Mesodermal cell (in vitro differentiated cells): ENCODE measurements around the gene GARNL3.

Source experiments
- H3K27ac ChIP-seq: 2 replicates; pipeline ENCODE4 v1.7.0; 2013; ENCODE audit warnings: mild to moderate bottlenecking, low read depth, low read length, moderate library complexity; ENCODE audit not compliant: severe bottlenecking
- H3K36me3 ChIP-seq: 2 replicates; pipeline ENCODE4 v1.7.1; 2013; ENCODE audit warnings: mild to moderate bottlenecking, low read length, moderate library complexity; ENCODE audit not compliant: control insufficient read depth, insufficient read depth
- H3K4me1 ChIP-seq: one replicate; pipeline ENCODE4 v1.7.1; 2013; ENCODE audit warnings: mild to moderate bottlenecking, low read length; ENCODE audit not compliant: insufficient read depth, control insufficient read depth, poor library complexity, severe bottlenecking
- H3K4me3 ChIP-seq: 2 replicates; pipeline ENCODE4 v1.7.0; 2013; ENCODE audit warnings: low read length, control low read depth, mild to moderate bottlenecking; ENCODE audit not compliant: insufficient read depth, poor library complexity, severe bottlenecking; ENCODE audit errors: extremely low read depth
- H3K9me3 ChIP-seq: 2 replicates; pipeline ENCODE4 v1.7.1; 2013; ENCODE audit warnings: mild to moderate bottlenecking, low read length, moderate library complexity; ENCODE audit not compliant: control insufficient read depth
- WGBS, 2 experiments: methylation state at CpG; one replicate each; pipeline ENCODE4 v1.1.5; 2013; ENCODE audit warnings: missing lambda C conversion rate in 2 of 2; ENCODE audit not compliant: insufficient coverage in 2 of 2; 5-methylcytosine and 5-hydroxymethylcytosine counted together

The GARNL3 gene

GRCh38 chr9:127293767-127294166 is 29.2 kb downstream of the GARNL3 start:
- H3K9me3 ChIP-seq, result no peaks in the 10 kb centered on the region
- no CpG with 5 or more reads among the region's 1 CpG for WGBS, 2 experiments
- H3K4me3 ChIP-seq, result no peak overlapping the region
- H3K27ac ChIP-seq, result no peak overlapping the region
- no peaks in the 10 kb centered on the region for H3K36me3 ChIP-seq
- no peaks in the 10 kb centered on the region for H3K4me1 ChIP-seq

GRCh38 chr9:127295005-127295404 is 30.4 kb downstream of the GARNL3 start:
- H3K4me3 ChIP-seq, result no peak overlapping the region
- H3K36me3 ChIP-seq, result no peaks in the 10 kb centered on the region
- WGBS, 2 experiments, result 80 to 92% methylated on average over 1 of the region's 1 CpG
- H3K9me3 ChIP-seq, result no peaks in the 10 kb centered on the region
- no peaks in the 10 kb centered on the region for H3K4me1 ChIP-seq
- no peak overlapping the region for H3K27ac ChIP-seq

DNA sequence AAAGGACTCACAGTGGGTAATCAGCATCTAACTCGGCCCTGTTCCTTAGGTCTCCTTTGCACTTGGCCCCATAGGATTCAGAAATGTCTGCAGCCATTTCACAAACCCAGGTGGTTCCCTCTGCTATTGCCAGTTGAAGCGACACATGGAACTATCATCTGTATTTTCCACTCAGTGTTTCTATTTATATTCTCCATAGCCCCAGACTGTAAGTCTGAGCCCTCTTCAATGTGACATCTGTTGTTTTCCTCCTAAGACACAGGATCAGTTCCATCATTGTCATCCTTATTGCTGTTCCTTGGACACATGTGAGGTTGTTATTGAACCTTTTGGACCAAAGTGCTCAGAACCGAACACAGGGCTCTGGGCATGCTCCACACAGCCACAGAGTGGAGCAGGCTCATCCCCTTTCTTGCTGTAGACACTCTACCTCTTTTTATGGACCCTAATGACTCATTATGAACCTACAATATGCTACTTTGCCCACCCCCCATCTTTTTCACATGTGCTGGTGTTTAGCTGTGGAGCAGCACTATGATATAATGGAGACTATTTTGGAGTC is 36.4 kb downstream of the GARNL3 start:
- no peaks in the 10 kb centered on the region for H3K9me3 ChIP-seq
- H3K27ac ChIP-seq, result no peak overlapping the region
- H3K36me3 ChIP-seq, result no peaks in the 10 kb centered on the region
- WGBS, 2 experiments, result 92 to 93% methylated on average over 3 of the region's 3 CpGs
- H3K4me3 ChIP-seq, result no peak overlapping the region
- no peaks in the 10 kb centered on the region for H3K4me1 ChIP-seq

DNA sequence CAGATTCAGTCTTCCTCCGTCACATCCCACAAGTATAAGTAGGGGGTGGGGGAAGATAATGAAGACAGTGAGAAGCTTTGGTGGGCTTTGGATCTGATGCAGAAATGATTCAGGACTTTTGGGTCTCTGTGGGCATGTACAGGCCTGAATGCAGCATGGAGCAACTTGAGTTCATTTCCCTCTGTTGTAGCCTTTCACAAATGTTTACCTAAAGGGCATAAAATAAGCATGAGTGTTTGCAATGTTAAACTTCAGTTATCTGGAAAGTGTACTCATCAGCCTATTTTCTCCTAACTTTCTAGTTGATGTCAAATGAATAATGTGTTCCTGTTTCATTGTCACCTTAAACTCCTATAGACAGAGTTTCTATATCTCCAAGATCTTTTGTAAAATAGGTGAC is 39.3 kb downstream of the GARNL3 start:
- WGBS, 2 experiments, result 100% methylated on average over 1 of the region's 1 CpG; no CpG with 5 or more reads in 1 of the 2 experiments
- H3K9me3 ChIP-seq, result no peaks in the 10 kb centered on the region
- H3K4me1 ChIP-seq, result no peaks in the 10 kb centered on the region
- no peak overlapping the region for H3K4me3 ChIP-seq
- H3K27ac ChIP-seq, result no peak overlapping the region
- H3K36me3 ChIP-seq, result no peaks in the 10 kb centered on the region

DNA sequence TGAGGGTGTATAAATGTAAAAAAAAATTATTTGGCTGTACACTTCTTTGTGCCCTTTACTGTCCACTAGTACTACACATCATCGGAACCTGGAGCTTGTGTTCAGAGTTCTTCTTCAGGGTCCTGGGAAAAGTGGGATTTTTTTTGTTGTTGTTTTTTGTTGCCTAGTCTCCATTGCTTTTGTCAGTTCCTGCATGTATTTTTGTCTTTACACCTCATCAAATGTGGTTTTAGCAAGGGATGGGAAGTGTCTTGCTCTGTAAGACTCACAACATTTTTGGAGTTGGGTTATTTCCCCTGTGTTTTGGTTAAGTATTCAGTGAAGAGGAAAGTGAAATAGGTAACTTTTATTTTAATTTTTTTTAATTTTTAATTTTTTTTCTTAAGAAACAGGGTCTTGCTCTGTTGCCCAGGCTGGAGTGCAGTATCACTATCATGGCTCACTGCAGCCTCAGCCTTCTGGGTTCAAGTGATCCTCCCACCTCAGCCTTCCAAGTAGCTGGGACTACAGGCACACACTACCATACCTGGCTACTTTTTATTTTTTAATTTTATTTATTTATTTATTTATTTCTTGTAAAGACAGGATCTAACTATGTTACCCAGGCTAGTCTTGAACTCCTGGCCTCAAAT is 40.7 kb downstream of the GARNL3 start:
- no peaks in the 10 kb centered on the region for H3K9me3 ChIP-seq
- H3K36me3 ChIP-seq, result no peaks in the 10 kb centered on the region
- WGBS, 2 experiments, result no CpG with 5 or more reads among the region's 1 CpG
- H3K4me3 ChIP-seq, result no peak overlapping the region
- no peaks in the 10 kb centered on the region for H3K4me1 ChIP-seq
- no peak overlapping the region for H3K27ac ChIP-seq

DNA sequence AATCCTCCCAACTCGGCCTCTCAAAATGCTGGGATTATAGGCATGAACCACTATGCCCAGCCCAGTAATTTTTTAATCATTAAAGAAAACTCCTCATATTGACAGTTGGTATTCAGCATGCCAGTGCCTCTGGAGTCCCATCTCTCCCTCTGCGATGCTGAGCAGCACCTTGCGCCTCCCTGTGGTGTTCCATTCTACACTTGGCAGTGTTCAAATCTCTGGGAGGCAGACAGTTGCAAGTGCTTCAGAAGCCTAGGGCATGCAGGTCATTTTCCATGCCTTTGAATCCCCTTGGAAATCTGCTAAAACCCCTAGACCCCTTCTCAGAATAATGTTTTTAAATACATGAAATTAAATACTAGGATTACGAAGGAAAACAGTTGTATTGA is 41.3 kb downstream of the GARNL3 start:
- no peaks in the 10 kb centered on the region for H3K4me1 ChIP-seq
- 71 to 86% methylated on average over 3 of the region's 4 CpGs for WGBS, 2 experiments
- no peaks in the 10 kb centered on the region for H3K36me3 ChIP-seq
- no peak overlapping the region for H3K4me3 ChIP-seq
- H3K27ac ChIP-seq, result no peak overlapping the region
- H3K9me3 ChIP-seq, result no peaks in the 10 kb centered on the region

DNA sequence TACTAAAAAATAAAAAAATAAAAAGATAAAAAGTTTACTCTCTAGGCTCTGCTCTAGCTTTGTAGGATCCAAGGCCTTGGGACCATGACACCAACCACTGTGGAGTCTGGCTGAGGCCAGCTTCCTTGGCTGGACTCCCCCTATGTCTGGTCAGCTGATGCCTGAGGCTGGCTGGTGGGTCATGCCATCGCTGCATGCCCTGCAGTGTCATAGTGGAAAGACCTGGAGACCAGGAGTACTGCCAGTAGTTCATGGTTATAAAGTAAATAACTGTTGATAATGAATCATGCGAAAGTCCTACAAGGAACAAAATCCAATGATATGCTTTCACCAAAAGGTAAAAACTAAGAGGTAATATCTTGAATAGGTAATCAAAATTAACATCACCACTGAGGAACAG is 43.2 kb downstream of the GARNL3 start:
- WGBS, 2 experiments, result 60 to 100% methylated on average over 1 of the region's 2 CpGs

DNA sequence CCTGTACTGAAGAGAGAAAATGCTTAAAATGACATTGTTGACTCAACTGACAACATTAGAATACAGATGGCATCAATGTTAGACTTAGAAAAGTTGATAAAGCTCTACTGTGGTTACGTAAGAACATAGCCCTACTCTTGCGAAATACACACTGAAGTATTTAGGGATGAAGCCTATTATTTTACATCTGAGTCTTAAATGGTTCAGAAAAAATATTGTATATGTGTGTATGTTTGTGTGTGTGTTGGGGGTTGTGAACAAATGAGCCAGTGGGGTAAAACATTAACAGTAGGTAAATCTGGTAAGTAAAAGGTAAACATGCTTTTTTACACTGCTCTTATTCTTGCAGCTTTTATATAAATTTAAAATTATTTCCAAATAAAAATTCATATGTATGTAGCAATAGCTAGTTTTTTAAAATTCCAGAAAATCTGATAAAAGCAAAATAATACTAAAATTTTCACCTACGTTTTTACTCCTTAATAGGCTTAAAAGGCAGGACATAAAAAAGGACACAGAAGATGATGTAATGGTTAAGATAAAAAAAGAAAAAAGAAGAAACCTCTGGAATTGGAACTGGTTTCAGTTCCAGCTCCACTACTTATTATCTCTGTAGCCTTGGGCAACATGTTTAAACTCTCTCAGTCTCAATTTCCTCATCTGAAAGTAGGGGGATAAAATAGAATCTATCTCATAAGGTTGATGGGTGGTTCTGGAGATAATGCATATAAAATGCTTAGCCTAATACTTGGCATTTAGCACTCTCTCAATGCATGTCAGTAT is 44.3 kb downstream of the GARNL3 start:
- peaks cover 3% of the 10 kb centered on the region for H3K36me3 ChIP-seq
- WGBS, 2 experiments, result 92% methylated on average over 2 of the region's 3 CpGs; no CpG with 5 or more reads in 1 of the 2 experiments
- H3K4me1 ChIP-seq, result no peaks in the 10 kb centered on the region
- H3K27ac ChIP-seq, result no peak overlapping the region
- no peak overlapping the region for H3K4me3 ChIP-seq
- no peaks in the 10 kb centered on the region for H3K9me3 ChIP-seq

More for the DNA sequence above, 43.2 kb downstream of the GARNL3 start:
- H3K36me3 ChIP-seq, result no peaks in the 10 kb centered on the region
- no peak overlapping the region for H3K27ac ChIP-seq
- H3K9me3 ChIP-seq, result no peaks in the 10 kb centered on the region
- no peak overlapping the region for H3K4me3 ChIP-seq
- H3K4me1 ChIP-seq, result no peaks in the 10 kb centered on the region

DNA sequence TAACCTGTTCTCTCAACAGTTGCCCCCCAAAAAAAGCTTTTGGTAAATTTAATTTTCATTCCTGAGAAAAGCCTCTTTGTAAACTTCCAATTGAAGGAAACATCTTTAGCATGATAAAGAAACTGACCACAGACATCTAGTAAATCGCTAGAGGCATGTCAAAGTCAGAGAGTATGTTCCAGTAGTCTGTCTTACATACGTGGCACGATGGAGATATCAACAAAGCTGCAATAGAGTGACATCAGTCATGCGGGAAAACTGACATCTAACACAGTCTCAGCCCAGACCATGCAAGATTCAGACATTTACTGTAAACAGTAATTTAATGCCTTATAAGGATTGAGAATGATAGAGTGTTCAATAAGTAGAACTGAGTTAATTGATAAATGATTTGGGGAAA is 45.1 kb downstream of the GARNL3 start:
- 80% methylated on average over 1 of the region's 4 CpGs; no CpG with 5 or more reads in 1 of the 2 experiments for WGBS, 2 experiments
- Histone ChIP-seq H3K4me1 (no peaks in the 10 kb centered on the region), H3K9me3 (no peaks in the 10 kb centered on the region), H3K27ac (no peak overlapping the region), H3K36me3 (peaks cover 3% of the 10 kb centered on the region), H3K4me3 (no peak overlapping the region)

GRCh38 chr9:127311239-127311741 is 46.7 kb downstream of the GARNL3 start:
- H3K4me1 ChIP-seq, result no peaks in the 10 kb centered on the region
- H3K9me3 ChIP-seq, result no peaks in the 10 kb centered on the region
- H3K36me3 ChIP-seq, result peaks cover 3% of the 10 kb centered on the region
- H3K4me3 ChIP-seq, result no peak overlapping the region
- 92 to 100% methylated on average over 2 of the region's 5 CpGs for WGBS, 2 experiments
- no peak overlapping the region for H3K27ac ChIP-seq
